GM12892 (cell line): ENCODE results near the gene KIF5B.

Source experiments
- POLR2A ChIP-seq: IDR thresholded peaks from 2 replicates; pipeline ENCODE4 v1.6.1; 2011; ENCODE audit warnings: low read depth, low read length, control low read depth
- POLR2AphosphoS5 ChIP-seq: IDR thresholded peaks from 2 replicates; pipeline ENCODE4 v1.6.1; 2011; ENCODE audit warnings: low read depth, low read length, control low read depth

DNA sequence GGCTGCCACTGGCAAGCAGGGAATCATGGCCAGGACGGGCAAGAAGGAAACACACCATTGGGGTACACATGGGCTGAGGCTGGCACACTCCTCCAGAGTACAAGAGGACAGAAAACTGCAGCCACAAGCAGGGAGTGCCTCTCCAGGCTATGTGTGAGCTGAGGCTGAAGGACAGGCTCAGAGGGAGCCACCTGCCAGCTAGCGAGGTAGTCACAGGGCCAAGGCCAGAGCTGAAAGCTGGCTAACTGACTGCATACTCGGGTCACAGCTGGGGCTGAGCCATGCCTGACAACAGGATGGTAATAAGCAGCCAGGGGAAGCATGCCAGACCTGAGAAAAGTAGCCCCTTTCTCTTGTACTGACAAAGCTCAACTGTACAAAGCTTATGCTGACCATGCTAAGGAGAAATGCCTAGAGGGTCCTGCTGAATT, 52.0 kb downstream of the KIF5B start:
- TF ChIP-seq POLR2A = no peak; the same call in none of the 2 replicates
- TF ChIP-seq POLR2AphosphoS5 = no peak
